Right lobe of liver (tissue), 6 donors: ENCODE results near the gene YBEY. TPM values are rescaled to one million over a fixed set of nuclear protein-coding genes. Genes with fewer than 3 reads are reported as not detected.
"Not testable (repeated sequence)": the region's sequence is repeated elsewhere in the genome, so short reads cannot be mapped to it uniquely, and the experiment has no call there.

Experiments used
- ATAC-seq, 4 donors: fragments of 200-7000 bp; cut with Tn5 transposase; one replicate each; pipeline ENCODE4 v1.9.1; 2020; ENCODE audit warnings: mild to moderate bottlenecking in 4 of 4, moderate library complexity in 4 of 4
- DNase-seq, 3 donors: peaks; one replicate each; pipeline ENCODE4 v3.0.0-alpha.2; 2020
- H3K27ac ChIP-seq, 3 donors: fragments of 200-600 bp; one replicate each; pipeline ENCODE4 v1.8.0; 2022
- H3K27me3 ChIP-seq, 2 donors: fragments of 200-600 bp; one replicate each; pipeline ENCODE4 v1.8.0; 2022
- H3K36me3 ChIP-seq, 4 donors: fragments of 200-600 bp; sonication (generic) in 1 of 4; one replicate each; pipeline versions ENCODE4 v1.5.1 to v1.8.0; 2017 to 2022; ENCODE audit warnings: control low read depth in 1 of 4
- H3K4me1 ChIP-seq, 4 donors: fragments of 200-600 bp; sonication (generic) in 1 of 4; one replicate each; pipeline versions ENCODE4 v1.5.1 to v1.8.0; 2017 to 2022; ENCODE audit warnings: control low read depth in 1 of 4
- H3K4me3 ChIP-seq, 3 donors: fragments of 200-600 bp; one replicate each; pipeline ENCODE4 v1.8.0; 2022
- H3K9me3 ChIP-seq, 4 donors: fragments of 200-600 bp; sonication (generic) in 1 of 4; one replicate each; pipeline versions ENCODE4 v1.5.1 to v1.8.0; 2017 to 2022; ENCODE audit warnings: control low read depth in 1 of 4
- POLR2A ChIP-seq: fragments of 450-650 bp; IDR thresholded peaks from one replicate; pipeline ENCODE4 v1.6.1; 2017; ENCODE audit warnings: antibody characterized with exemption, mild to moderate bottlenecking
- WGBS: methylation state at CpG from one replicate; pipeline ENCODE4 v1.1.6; 2018; ENCODE audit warnings: low coverage, low lambda C conversion rate; ENCODE audit not compliant: insufficient coverage; ENCODE audit errors: missing lambda C conversion rate; 5-methylcytosine and 5-hydroxymethylcytosine counted together
- intact Hi-C, 2 donors: fragments of 100-400 bp; cut with DNase I; formaldehyde crosslinking; loops; one replicate each; pipeline versions ENCODE4 v1.11.2 to v1.14.1; 2022
- total RNA-seq, 6 experiments: library from RNA; depleted of rRNA in 2 of 6; stranded (reverse); fragments of >200 nt in 2 of 6; fragmentation: NEBNext Ultra II Directional in 3 of 6; extraction: Animal tissue kit (Norgen Biotek cat#: 25700) in 3 of 6; gene quantifications; one replicate each; pipeline versions ENCODE4 v1.1.0 to v1.2.4, GENCODE V29; 2016 to 2023
- TF ChIP-seq, protein P1 (sequence below), 4 donors: fragments of 200-600 bp in 3 of 4; fragments of 450-650 bp in 1 of 4; IDR thresholded peaks; one replicate each; pipeline versions ENCODE4 v1.5.1 to v1.8.0; 2016 to 2022; ENCODE audit warnings: antibody characterized with exemption in 4 of 4, mild to moderate bottlenecking in 2 of 4
- donor health status: DM: no; HTN: yes; CAD: no.
- donor health status: DM: no; HTN: no; CAD: no.
- donor health status: DM: no; HTN: no; CAD: no.
- donor health status: DM: no; HTN: yes; CAD: no.
- donor health status: DM: no; HTN: yes; CAD: no.

Gene YBEY
- total RNA-seq, 6 experiments from 2014 or later: 6.3 to 16.0 (median 7.3) TPM

DNA sequence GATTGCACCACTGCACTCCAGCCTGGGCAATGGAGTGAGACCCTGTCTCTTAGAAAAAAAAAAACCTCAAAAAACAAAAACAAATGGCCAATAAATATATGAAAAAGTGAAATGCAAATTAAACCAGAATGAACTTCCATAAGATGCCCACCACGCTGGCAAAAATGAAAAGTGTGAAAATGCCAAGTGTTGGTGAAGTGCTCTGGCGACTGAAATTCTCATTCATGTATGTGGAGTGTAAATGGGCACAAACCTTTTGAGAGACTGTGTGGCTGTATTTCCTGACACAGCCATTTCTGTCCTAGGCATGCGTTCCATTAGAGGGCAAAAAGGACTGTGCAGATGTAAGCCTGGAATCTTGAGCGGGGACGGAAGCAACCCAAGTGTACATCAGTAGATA lies 18.3 kb downstream of the YBEY start:
- Histone ChIP-seq H3K4me3 (no peak overlapping the region), H3K9me3 (no peaks in the 10 kb centered on the region), H3K36me3 (no peaks in the 10 kb centered on the region), H3K27me3 (no peaks in the 10 kb centered on the region), H3K4me1 (no peaks in the 10 kb centered on the region), H3K27ac (no peak overlapping the region)
- no peak for TF ChIP-seq POLR2A
- TF ChIP-seq, protein P1, sequence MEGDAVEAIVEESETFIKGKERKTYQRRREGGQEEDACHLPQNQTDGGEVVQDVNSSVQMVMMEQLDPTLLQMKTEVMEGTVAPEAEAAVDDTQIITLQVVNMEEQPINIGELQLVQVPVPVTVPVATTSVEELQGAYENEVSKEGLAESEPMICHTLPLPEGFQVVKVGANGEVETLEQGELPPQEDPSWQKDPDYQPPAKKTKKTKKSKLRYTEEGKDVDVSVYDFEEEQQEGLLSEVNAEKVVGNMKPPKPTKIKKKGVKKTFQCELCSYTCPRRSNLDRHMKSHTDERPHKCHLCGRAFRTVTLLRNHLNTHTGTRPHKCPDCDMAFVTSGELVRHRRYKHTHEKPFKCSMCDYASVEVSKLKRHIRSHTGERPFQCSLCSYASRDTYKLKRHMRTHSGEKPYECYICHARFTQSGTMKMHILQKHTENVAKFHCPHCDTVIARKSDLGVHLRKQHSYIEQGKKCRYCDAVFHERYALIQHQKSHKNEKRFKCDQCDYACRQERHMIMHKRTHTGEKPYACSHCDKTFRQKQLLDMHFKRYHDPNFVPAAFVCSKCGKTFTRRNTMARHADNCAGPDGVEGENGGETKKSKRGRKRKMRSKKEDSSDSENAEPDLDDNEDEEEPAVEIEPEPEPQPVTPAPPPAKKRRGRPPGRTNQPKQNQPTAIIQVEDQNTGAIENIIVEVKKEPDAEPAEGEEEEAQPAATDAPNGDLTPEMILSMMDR (IDR thresholded peaks at IDR 0.05): no peak
- 79% methylated on average over 4 of the region's 5 CpGs for WGBS
- ATAC-seq (no peak), DNase-seq (no peak)
- intact Hi-C loops: no loop called here

DNA sequence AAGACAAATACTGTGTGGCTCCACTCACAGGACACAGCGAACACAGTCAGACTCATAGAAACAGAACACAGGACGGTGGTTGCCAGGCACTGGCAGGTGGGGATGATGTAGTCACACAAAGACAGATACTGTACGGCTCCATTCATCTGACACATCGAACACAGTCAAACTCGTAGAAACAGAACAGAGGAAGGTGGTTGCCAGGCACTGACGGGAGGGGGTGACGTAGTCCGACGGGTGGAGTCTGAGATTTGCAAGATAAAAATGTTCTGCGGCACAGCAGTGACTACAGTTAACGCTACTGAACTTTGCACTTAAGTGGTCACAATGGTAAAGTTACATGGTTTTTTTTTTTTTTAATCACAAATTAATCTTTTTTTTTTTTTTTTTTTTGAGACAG lies 18.8 kb downstream of the YBEY start:
- Histone ChIP-seq H3K4me3 (no peak overlapping the region), H3K27me3 (no peaks in the 10 kb centered on the region), H3K9me3 (no peaks in the 10 kb centered on the region), H3K36me3 (no peaks in the 10 kb centered on the region), H3K4me1 (no peaks in the 10 kb centered on the region), H3K27ac (no peak overlapping the region)
- intact Hi-C loops: no loop called here
- ATAC-seq (no peak), DNase-seq (no peak)
- 96% methylated on average over 11 of the region's 11 CpGs for WGBS
- no peak for TF ChIP-seq POLR2A
- TF ChIP-seq, protein P1 (IDR thresholded peaks at IDR 0.05): no peak

DNA sequence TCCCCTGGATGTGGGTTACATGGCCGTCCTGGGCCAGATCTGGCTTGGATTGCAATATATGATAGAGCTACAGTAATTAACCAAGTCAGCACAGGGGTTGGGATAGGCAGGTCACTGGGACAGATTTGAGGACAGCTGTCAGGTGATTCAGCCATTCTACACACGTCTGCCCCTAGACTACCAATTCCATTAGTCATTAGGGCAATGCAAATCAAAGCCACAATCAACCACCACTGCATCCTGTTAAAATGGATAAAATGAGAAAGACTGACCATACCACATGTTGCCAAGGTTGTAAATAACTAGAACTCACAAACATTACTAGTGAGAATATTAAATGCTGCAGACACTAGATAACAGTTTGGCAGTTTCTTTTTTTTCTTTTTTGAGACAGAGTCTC lies 21.5 kb downstream of the YBEY start:
- TF ChIP-seq, protein P1 (IDR thresholded peaks at IDR 0.05): no peak
- TF ChIP-seq POLR2A: no peak
- Histone ChIP-seq H3K36me3 (no peaks in the 10 kb centered on the region), H3K4me3 (no peak overlapping the region), H3K27me3 (no peaks in the 10 kb centered on the region), H3K4me1 (no peaks in the 10 kb centered on the region), H3K9me3 (no peaks in the 10 kb centered on the region), H3K27ac (no peak overlapping the region)
- ATAC-seq (no peak), DNase-seq (no peak)
- intact Hi-C loops: no loop called here
- WGBS: 67% methylated on average over 2 of the region's 2 CpGs

DNA sequence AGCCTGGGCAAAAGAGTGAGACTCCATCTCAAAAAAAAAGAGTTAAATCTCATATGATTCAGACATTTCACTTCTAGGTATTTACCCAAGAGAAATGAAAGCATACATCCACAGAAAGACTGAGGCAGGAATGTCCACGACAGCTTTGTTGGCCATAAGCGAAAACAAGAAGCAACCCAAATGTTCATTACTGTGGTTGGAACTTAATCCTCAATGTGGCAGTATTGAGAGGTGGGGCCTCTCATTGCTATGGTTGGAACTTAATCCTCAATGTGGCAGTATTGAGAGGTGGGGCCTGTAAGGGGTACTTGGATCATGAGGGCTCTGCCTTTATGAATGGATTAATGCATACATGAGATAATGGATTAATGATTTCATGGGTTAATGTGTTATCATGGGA lies 22.3 kb downstream of the YBEY start:
- DNase-seq (no peak), ATAC-seq (no peak)
- H3K4me1 ChIP-seq: no peaks in the 10 kb centered on the region
- no peaks in the 10 kb centered on the region for H3K36me3 ChIP-seq
- H3K9me3 ChIP-seq: no peaks in the 10 kb centered on the region
- H3K27ac ChIP-seq: no peak overlapping the region
- 95% methylated on average over 2 of the region's 2 CpGs for WGBS
- no peak for TF ChIP-seq POLR2A
- intact Hi-C loops: no loop called here
- H3K27me3 ChIP-seq: no peaks in the 10 kb centered on the region
- H3K4me3 ChIP-seq: no peak overlapping the region

DNA sequence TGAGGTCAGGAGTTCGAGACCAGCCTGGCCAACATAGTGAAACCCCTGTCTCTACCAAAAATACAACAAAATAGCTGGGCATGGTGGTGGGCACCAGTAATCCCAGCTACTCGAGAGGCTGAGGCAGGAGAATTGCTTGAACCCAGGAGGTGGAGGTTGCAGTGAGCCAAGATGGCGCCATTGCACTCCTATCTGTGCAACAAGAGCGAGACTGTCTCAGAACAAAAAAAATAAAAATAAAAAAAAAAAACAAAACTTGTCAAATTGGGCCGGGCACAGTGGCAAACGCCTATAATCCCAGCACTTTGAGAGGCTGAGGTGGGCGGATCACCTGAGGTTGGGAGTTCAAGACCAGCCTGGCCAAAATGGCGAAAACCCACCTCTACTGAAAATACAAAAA lies 24.1 kb downstream of the YBEY start:
- H3K4me3 ChIP-seq, ATAC-seq, H3K27ac ChIP-seq, DNase-seq, H3K9me3 ChIP-seq, H3K27me3 ChIP-seq, intact Hi-C loops, H3K36me3 ChIP-seq, H3K4me1 ChIP-seq: not testable (repeated sequence)
- WGBS: 97% methylated on average over 6 of the region's 8 CpGs

DNA sequence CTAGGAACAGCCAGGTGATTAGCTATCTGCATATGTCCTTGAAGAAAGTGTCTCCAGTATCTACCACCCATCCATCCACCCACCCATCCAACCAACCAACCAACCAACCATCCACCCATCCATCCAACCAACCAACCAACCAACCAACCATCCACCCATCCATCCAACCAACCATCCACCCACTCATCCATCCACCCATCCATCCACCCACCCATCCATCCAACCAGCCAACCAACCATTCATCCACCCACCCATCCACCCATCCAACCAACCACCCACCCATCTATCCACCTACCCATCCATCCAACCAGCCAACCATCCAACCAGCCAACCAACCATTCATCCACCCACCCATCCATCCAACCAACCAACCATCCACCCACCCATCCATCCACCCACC lies 25.4 kb downstream of the YBEY start:
- Histone ChIP-seq H3K27me3 (no peaks in the 10 kb centered on the region), H3K27ac (no peak overlapping the region), H3K36me3 (no peaks in the 10 kb centered on the region), H3K9me3 (no peaks in the 10 kb centered on the region), H3K4me3 (no peak overlapping the region), H3K4me1 (no peaks in the 10 kb centered on the region)
- intact Hi-C loops: no loop called here
- ATAC-seq: no peak
- DNase-seq: no peak
- no peak for TF ChIP-seq POLR2A
- TF ChIP-seq, protein P1 (IDR thresholded peaks at IDR 0.05): no peak
